ENCODE data around the gene PRUNE1.

PRUNE1 gene

DNA sequence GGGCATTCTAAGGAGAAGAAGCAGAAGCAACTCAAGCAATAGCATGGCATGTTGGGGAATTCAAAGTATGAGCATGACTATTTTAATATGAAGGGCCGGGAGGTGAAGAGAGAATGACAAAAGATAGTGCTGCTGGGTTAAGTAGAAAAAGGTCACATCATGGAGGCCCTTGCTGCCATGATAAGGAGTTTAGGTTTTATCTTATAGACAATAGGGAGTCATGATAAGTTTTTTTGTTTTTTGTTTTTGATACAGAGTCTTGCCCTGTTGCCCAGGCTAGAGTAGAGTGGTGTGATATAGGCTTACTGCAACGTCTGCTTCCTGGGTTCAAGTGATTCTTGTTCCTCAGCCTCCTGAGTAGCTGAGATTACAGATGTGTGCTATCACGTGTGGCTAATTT, 31.3 kb downstream of the PRUNE1 start:
- H3K36me3 ChIP-seq (ENCODE audit: control insufficient read depth, insufficient read depth, low read length, severe bottlenecking) = peaks cover 14% of the 10 kb centered on the region
- H3K9me3 ChIP-seq (ENCODE audit: control insufficient read depth, low read length) = no peaks in the 10 kb centered on the region
- H3K4me3 ChIP-seq (ENCODE audit: low read length) = no peak overlapping the region
- no peaks in the 10 kb centered on the region for H3K27me3 ChIP-seq (replicated peaks; ENCODE audit: control insufficient read depth, insufficient read depth, low read length)
- no peaks in the 10 kb centered on the region for H3K4me1 ChIP-seq (ENCODE audit: control insufficient read depth, insufficient read depth, low read length)
- no peak overlapping the region for H3K9ac ChIP-seq (ENCODE audit: low read length)
- no peak for DNase-seq (ENCODE audit: low read depth)

DNA sequence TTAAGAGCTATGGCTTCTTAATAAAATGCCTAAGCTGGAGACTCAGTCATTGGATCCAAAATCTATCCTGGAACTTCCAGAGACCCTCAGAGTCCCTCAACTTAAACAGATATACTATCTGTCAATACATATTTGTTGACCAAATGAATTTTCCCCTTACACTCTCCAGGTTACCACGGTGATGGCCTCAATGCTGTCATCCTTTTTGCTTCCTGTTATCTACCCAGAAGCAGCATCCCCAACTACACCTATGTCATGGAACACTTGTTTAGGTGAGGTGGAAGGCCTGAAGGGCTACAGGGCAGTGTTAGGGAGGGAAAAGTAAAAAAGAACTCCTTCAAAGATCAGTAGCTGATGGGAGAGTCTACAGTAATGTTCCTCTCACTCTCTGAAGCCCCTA, 34.9 kb downstream of the PRUNE1 start:
- no peak overlapping the region for H3K9ac ChIP-seq (ENCODE audit: low read length)
- H3K4me3 ChIP-seq (ENCODE audit: low read length) = no peak overlapping the region
- no peaks in the 10 kb centered on the region for H3K27me3 ChIP-seq (replicated peaks; ENCODE audit: control insufficient read depth, insufficient read depth, low read length)
- DNase-seq (ENCODE audit: low read depth) = no peak
- peaks cover 7% of the 10 kb centered on the region for H3K4me1 ChIP-seq (ENCODE audit: control insufficient read depth, insufficient read depth, low read length)
- peaks cover 5% of the 10 kb centered on the region for H3K36me3 ChIP-seq (ENCODE audit: control insufficient read depth, insufficient read depth, low read length, severe bottlenecking)
- H3K9me3 ChIP-seq (ENCODE audit: control insufficient read depth, low read length) = no peaks in the 10 kb centered on the region

DNA sequence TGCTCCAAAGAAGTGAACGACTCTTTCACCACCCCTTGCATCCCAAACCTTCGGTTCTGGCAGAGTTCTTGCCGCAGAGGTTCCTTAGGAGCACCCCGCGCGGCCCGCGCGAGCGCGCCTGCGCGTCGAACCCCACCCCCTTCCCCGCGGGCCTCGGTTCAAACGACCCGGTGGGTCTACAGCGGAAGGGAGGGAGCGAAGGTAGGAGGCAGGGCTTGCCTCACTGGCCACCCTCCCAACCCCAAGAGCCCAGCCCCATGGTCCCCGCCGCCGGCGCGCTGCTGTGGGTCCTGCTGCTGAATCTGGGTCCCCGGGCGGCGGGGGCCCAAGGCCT, 39.3 kb downstream of the PRUNE1 start, which contains the start of gene C1orf56:
TSS of gene C1orf56 (plus strand) at position 161 of the 334 bp plus-strand sequence. CDS start at position 258, 97 bp downstream.
- Histone ChIP-seq H3K27me3 (replicated peaks; ENCODE audit: control insufficient read depth, insufficient read depth, low read length) (no peaks in the 10 kb centered on the region), H3K9me3 (ENCODE audit: control insufficient read depth, low read length) (no peaks in the 10 kb centered on the region), H3K9ac (ENCODE audit: low read length) (peak within 1 kb of the TSS; percentile 92), H3K4me1 (ENCODE audit: control insufficient read depth, insufficient read depth, low read length) (peaks cover 16% of the 10 kb centered on the region), H3K36me3 (ENCODE audit: control insufficient read depth, insufficient read depth, low read length, severe bottlenecking) (peaks cover 17% of the 10 kb centered on the region), H3K4me3 (ENCODE audit: low read length) (peak within 1 kb of the TSS; percentile 93)
- DNase-seq (ENCODE audit: low read depth) = peak; percentile 85

DNA sequence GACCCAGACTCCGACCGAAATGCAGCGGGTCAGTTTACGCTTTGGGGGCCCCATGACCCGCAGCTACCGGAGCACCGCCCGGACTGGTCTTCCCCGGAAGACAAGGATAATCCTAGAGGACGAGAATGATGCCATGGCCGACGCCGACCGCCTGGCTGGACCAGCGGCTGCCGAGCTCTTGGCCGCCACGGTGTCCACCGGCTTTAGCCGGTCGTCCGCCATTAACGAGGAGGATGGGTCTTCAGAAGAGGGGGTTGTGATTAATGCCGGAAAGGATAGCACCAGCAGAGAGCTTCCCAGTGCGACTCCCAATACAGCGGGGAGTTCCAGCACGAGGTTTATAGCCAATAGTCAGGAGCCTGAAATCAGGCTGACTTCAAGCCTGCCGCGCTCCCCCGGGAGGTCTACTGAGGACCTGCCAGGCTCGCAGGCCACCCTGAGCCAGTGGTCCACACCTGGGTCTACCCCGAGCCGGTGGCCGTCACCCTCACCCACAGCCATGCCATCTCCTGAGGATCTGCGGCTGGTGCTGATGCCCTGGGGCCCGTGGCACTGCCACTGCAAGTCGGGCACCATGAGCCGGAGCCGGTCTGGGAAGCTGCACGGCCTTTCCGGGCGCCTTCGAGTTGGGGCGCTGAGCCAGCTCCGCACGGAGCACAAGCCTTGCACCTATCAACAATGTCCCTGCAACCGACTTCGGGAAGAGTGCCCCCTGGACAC, 39.8 kb downstream of the PRUNE1 start:
- H3K4me1 ChIP-seq (ENCODE audit: control insufficient read depth, insufficient read depth, low read length) = peaks cover 16% of the 10 kb centered on the region
- H3K9me3 ChIP-seq (ENCODE audit: control insufficient read depth, low read length) = no peaks in the 10 kb centered on the region
- peaks cover 23% of the 10 kb centered on the region for H3K36me3 ChIP-seq (ENCODE audit: control insufficient read depth, insufficient read depth, low read length, severe bottlenecking)
- DNase-seq (ENCODE audit: low read depth) = peak; percentile 77
- H3K9ac ChIP-seq (ENCODE audit: low read length) = peak overlapping the region; percentile 92
- no peaks in the 10 kb centered on the region for H3K27me3 ChIP-seq (replicated peaks; ENCODE audit: control insufficient read depth, insufficient read depth, low read length)
- H3K4me3 ChIP-seq (ENCODE audit: low read length) = peak overlapping the region; percentile 93

DNA sequence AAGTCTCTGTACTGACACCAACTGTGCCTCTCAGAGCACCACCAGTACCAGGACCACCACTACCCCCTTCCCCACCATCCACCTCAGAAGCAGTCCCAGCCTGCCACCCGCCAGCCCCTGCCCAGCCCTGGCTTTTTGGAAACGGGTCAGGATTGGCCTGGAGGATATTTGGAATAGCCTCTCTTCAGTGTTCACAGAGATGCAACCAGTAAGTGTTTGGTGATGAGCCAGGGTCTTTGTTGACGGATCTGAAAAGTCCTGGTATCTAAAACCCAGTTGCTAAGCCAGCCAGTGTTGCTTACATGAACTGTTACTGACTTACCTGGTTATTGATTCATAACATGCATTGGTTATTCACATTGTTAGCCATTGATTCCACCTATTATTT, 40.4 kb downstream of the PRUNE1 start:
- peaks cover 16% of the 10 kb centered on the region for H3K4me1 ChIP-seq (ENCODE audit: control insufficient read depth, insufficient read depth, low read length)
- no peaks in the 10 kb centered on the region for H3K27me3 ChIP-seq (replicated peaks; ENCODE audit: control insufficient read depth, insufficient read depth, low read length)
- peaks cover 28% of the 10 kb centered on the region for H3K36me3 ChIP-seq (ENCODE audit: control insufficient read depth, insufficient read depth, low read length, severe bottlenecking)
- H3K9ac ChIP-seq (ENCODE audit: low read length) = peak overlapping the region; percentile 92
- no peaks in the 10 kb centered on the region for H3K9me3 ChIP-seq (ENCODE audit: control insufficient read depth, low read length)
- H3K4me3 ChIP-seq (ENCODE audit: low read length) = peak overlapping the region; percentile 93
- no peak for DNase-seq (ENCODE audit: low read depth)

DNA sequence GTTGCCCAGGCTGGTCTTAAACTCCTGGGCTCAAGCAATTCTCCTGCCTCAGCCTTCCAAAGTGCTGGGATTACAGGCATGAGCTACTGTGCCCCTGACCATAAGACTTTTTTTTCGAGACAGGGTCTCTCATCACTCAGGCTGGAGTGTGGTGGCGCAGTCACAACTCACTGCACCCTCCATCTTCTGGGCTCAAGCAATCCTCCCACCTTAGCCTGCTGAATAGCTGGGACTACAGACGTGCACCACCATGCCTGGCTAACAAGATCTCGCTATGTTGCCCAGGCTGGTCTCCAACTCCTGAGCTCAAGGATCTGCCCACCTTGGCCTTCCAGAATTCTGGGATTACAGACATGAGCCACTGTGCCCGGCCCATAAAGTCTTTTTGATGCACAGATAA, 41.2 kb downstream of the PRUNE1 start:
- Histone ChIP-seq H3K36me3 (ENCODE audit: control insufficient read depth, insufficient read depth, low read length, severe bottlenecking) (peaks cover 36% of the 10 kb centered on the region), H3K4me3 (ENCODE audit: low read length) (no peak overlapping the region), H3K4me1 (ENCODE audit: control insufficient read depth, insufficient read depth, low read length) (peaks cover 16% of the 10 kb centered on the region), H3K9me3 (ENCODE audit: control insufficient read depth, low read length) (no peaks in the 10 kb centered on the region), H3K9ac (ENCODE audit: low read length) (no peak overlapping the region), H3K27me3 (replicated peaks; ENCODE audit: control insufficient read depth, insufficient read depth, low read length) (no peaks in the 10 kb centered on the region)
- no peak for DNase-seq (ENCODE audit: low read depth)

DNA sequence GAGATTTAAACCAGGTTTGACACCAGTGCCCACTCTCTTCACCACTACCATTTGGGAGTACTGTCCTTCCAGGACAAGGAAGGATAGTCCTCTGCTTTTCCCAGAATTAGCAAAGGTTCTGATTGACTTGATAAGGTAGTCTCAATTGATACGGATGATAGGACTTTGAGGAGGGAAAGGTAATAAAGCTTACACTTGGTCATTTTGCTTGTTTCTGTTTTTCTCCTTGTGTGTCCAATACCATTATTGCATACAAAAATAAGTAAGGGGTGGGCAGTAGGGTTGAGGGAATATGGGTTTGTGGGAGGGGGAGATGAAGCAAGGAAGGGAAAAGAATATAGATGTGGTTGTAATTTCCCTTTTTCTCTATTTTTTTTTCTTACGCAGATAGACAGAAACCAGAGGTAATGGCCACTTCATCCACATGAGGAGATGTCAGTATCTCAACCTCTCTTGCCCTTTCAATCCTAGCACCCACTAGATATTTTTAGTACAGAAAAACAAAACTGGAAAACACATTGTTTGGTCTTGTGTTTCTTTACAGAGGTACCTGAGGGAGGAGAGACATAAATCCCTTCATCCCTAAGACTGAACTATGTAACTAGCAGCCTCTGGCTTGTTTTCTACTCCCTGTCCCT, 41.9 kb downstream of the PRUNE1 start:
- no peaks in the 10 kb centered on the region for H3K27me3 ChIP-seq (replicated peaks; ENCODE audit: control insufficient read depth, insufficient read depth, low read length)
- H3K4me1 ChIP-seq (ENCODE audit: control insufficient read depth, insufficient read depth, low read length) = peaks cover 16% of the 10 kb centered on the region
- no peak overlapping the region for H3K9ac ChIP-seq (ENCODE audit: low read length)
- H3K4me3 ChIP-seq (ENCODE audit: low read length) = no peak overlapping the region
- no peak for DNase-seq (ENCODE audit: low read depth)
- H3K9me3 ChIP-seq (ENCODE audit: control insufficient read depth, low read length) = no peaks in the 10 kb centered on the region
- peaks cover 44% of the 10 kb centered on the region for H3K36me3 ChIP-seq (ENCODE audit: control insufficient read depth, insufficient read depth, low read length, severe bottlenecking)

DNA sequence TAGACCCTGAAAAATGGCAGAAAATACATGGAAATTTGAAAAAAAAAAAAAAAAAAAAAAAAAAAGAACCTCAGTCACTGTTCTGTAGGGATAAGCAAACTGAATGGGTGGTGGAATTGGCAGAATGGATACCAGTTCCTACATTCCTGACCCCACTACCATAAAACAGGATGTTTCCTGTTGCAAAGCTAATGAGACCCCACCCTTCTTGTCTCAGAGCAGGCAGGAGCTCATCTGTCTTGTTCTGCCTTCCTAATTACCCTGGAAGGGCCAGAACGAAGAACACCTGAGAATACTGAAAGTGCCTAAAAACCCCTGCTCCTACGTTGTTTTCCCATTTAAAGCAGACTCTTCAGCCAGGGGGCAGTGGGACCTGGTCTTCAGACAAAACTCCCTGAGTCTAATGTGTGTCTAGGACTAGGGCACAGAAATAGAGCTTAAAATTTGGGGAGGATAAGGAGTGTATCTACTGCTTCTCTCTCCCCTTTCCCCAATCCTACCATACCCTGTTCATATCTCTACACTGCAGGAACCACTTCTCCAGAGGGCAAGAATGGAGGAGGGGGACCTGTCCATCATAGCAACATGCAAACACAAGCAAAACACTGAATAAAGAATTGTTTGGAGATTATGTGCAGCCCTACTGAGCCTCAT, 43.2 kb downstream of the PRUNE1 start:
- Histone ChIP-seq H3K9me3 (ENCODE audit: control insufficient read depth, low read length) (no peaks in the 10 kb centered on the region), H3K36me3 (ENCODE audit: control insufficient read depth, insufficient read depth, low read length, severe bottlenecking) (peaks cover 57% of the 10 kb centered on the region), H3K4me3 (ENCODE audit: low read length) (no peak overlapping the region), H3K4me1 (ENCODE audit: control insufficient read depth, insufficient read depth, low read length) (peaks cover 26% of the 10 kb centered on the region), H3K9ac (ENCODE audit: low read length) (no peak overlapping the region), H3K27me3 (replicated peaks; ENCODE audit: control insufficient read depth, insufficient read depth, low read length) (no peaks in the 10 kb centered on the region)
- no peak for DNase-seq (ENCODE audit: low read depth)

DNA sequence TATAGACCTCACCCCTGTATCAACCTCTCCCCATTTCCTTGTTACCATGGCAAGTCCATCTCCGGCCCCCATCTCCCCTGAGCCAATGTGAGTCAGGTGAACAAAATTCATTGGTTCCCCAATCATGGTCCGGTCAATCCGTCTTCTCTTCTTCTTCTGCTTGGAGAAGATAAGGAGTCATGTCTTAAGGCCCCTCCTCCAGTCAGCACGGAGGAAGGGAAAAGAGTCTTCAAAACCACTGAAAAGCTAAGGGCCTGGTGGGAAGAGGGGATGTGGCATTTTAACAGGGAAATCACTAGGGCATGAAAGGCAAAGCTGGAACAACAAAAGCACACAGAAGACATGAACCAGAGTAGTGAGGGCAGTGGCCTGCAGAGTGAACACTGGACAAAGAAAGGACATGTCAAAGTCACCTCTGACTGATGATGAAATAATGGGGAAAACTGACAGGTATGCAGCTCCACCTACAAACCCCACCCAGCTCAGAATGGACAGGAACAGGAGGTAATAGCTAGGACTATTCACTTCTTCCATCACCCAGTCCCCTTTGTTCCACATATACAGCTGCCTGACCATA, 46.8 kb downstream of the PRUNE1 start:
- DNase-seq (ENCODE audit: low read depth) = no peak
- peaks cover 58% of the 10 kb centered on the region for H3K36me3 ChIP-seq (ENCODE audit: control insufficient read depth, insufficient read depth, low read length, severe bottlenecking)
- H3K4me3 ChIP-seq (ENCODE audit: low read length) = no peak overlapping the region
- H3K9me3 ChIP-seq (ENCODE audit: control insufficient read depth, low read length) = no peaks in the 10 kb centered on the region
- H3K27me3 ChIP-seq (replicated peaks; ENCODE audit: control insufficient read depth, insufficient read depth, low read length) = no peaks in the 10 kb centered on the region
- no peak overlapping the region for H3K9ac ChIP-seq (ENCODE audit: low read length)
- peaks cover 29% of the 10 kb centered on the region for H3K4me1 ChIP-seq (ENCODE audit: control insufficient read depth, insufficient read depth, low read length)

DNA sequence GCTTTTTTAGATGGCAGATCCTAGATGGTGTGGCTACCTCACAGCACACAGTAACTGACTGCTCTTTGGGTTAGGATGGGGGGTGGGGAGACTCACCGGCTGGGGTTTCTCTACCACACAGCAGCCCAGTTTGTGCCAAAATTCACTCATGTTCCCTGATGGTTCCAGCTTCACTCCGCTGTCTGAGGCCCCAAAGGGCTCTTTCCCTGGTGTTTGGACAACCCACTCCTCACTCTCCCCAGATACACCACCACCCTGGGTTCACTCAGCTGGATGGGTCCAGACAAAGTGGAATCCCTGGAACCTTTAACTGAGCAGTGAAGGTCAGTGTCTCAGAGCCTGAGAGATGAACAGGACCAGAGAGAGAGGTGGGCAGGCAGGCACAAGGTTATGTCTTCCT, 47.3 kb downstream of the PRUNE1 start:
- DNase-seq (ENCODE audit: low read depth) = no peak
- Histone ChIP-seq H3K27me3 (replicated peaks; ENCODE audit: control insufficient read depth, insufficient read depth, low read length) (no peaks in the 10 kb centered on the region), H3K4me3 (ENCODE audit: low read length) (no peak overlapping the region), H3K36me3 (ENCODE audit: control insufficient read depth, insufficient read depth, low read length, severe bottlenecking) (peaks cover 58% of the 10 kb centered on the region), H3K9me3 (ENCODE audit: control insufficient read depth, low read length) (no peaks in the 10 kb centered on the region), H3K9ac (ENCODE audit: low read length) (no peak overlapping the region), H3K4me1 (ENCODE audit: control insufficient read depth, insufficient read depth, low read length) (peaks cover 33% of the 10 kb centered on the region)

DNA sequence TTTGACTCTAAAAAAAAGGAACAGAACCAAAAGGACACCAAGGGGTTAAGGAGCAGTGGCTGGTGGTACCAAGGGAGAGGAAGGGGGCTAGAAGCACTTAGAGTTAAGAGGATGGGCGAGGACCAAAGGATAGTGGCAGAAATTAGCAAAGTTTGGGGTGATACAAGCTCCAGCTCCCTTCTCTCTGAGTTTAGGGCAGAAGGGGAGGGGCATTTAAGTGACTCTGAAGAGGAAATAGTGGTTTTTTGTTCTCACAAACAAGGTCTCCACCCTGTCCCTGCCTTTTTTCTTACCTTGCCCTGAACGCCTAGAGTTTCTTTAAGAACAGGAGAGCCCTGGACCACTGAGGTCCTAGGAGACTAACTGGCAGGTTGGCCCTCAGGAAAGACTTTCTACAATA, 47.9 kb downstream of the PRUNE1 start:
- Histone ChIP-seq H3K9me3 (ENCODE audit: control insufficient read depth, low read length) (no peaks in the 10 kb centered on the region), H3K9ac (ENCODE audit: low read length) (peak overlapping the region; percentile 8), H3K27me3 (replicated peaks; ENCODE audit: control insufficient read depth, insufficient read depth, low read length) (no peaks in the 10 kb centered on the region), H3K4me1 (ENCODE audit: control insufficient read depth, insufficient read depth, low read length) (peaks cover 37% of the 10 kb centered on the region), H3K36me3 (ENCODE audit: control insufficient read depth, insufficient read depth, low read length, severe bottlenecking) (peaks cover 54% of the 10 kb centered on the region), H3K4me3 (ENCODE audit: low read length) (peak overlapping the region; percentile 2)
- no peak for DNase-seq (ENCODE audit: low read depth)

Data from adipocyte (in vitro differentiated cells).